K562 (cell line): Measurements from ENCODE around the gene ZNF780B. TPM values are rescaled to one million over a fixed set of nuclear protein-coding genes. Genes with fewer than 3 reads are reported as not detected.

Experiments
- CREB1 ChIP-seq, 2 experiments: sonication (generic) in 1 of 2; formaldehyde crosslinking in 1 of 2; IDR thresholded peaks; 2 replicates each; pipeline versions ENCODE4 v1.6.1 to v1.8.0; 2012 to 2022; ENCODE audit warnings: inconsistent platforms in 1 of 2, mild to moderate bottlenecking in 1 of 2, missing genetic modification reagents in 1 of 2, moderate library complexity in 1 of 2
- CXXC5 ChIP-seq: fragments of 250-450 bp; sonication (Bioruptor Pico); IDR thresholded peaks from 2 replicates; pipeline ENCODE4 v1.8.0; 2022; ENCODE audit warnings: inconsistent platforms, mild to moderate bottlenecking, moderate library complexity
- HCFC1 ChIP-seq: IDR thresholded peaks from 2 replicates; pipeline ENCODE4 v1.6.1; 2012; ENCODE audit warnings: low read depth, low read length, improper control_type of control experiment
- HDGF ChIP-seq: fragments of 450-650 bp; IDR thresholded peaks from 2 replicates; pipeline ENCODE4 v1.6.1; 2016
- POLR2B ChIP-seq: fragments of 450-650 bp; IDR thresholded peaks from 2 replicates; pipeline ENCODE4 v1.6.1; 2018; ENCODE audit warnings: low read depth; ENCODE audit not compliant: partially characterized antibody
- SMAD1 ChIP-seq: fragments of 150-350 bp; IDR thresholded peaks from 2 replicates; pipeline ENCODE4 v1.6.1; 2014; ENCODE audit warnings: low read length, low read depth; ENCODE audit not compliant: partially characterized antibody
- SMAD4 ChIP-seq: fragments of 250-450 bp; sonication (Bioruptor Pico); conservative IDR thresholded peaks from 2 replicates; pipeline ENCODE4 v1.8.0; 2021; ENCODE audit warnings: inconsistent platforms, mild to moderate bottlenecking, moderate library complexity
- TAL1 ChIP-seq: fragments of 450-650 bp; IDR thresholded peaks from 2 replicates; pipeline ENCODE4 v1.6.1; 2016; ENCODE audit warnings: mild to moderate bottlenecking
- TBL1XR1 ChIP-seq, 2 experiments: IDR thresholded peaks; 2 replicates each; pipeline ENCODE4 v1.6.1; 2012; ENCODE audit warnings: improper control_type of control experiment in 2 of 2, low read length in 2 of 2, mild to moderate bottlenecking in 1 of 2
- ZNF143 ChIP-seq: sonication (generic); formaldehyde crosslinking; IDR thresholded peaks from 2 replicates; pipeline ENCODE4 v1.9.0; 2022; ENCODE audit warnings: mild to moderate bottlenecking, missing genetic modification reagents
- ZNF436 ChIP-seq: fragments of 250-450, 450-650 bp; sonication (Bioruptor Pico); formaldehyde crosslinking; IDR thresholded peaks from 2 replicates; pipeline ENCODE4 v1.7.0; 2020; ENCODE audit warnings: mild to moderate bottlenecking
- ZNF644 ChIP-seq: fragments of 200-800 bp; sonication (Bioruptor generic); IDR thresholded peaks from 2 replicates; pipeline ENCODE4 v1.6.1; 2016; ENCODE audit warnings: low read depth, missing genetic modification characterization, missing compliant biosample characterization
- polyA plus RNA-seq, 8 experiments: library from polyadenylated mRNA; depleted of rRNA in 4 of 8; stranded (reverse) in 5 of 8; unstranded in 3 of 8; fragments of >200 nt; fragmentation: Nextera tagmentation in 2 of 8; fragmentation: Illumina TruSeq in 1 of 8; extraction: Ambion mirVana in 2 of 8; extraction: Trizol in 1 of 8; gene quantifications; 2 replicates each; pipeline versions ENCODE4 v1.2.1 to v1.2.3, GENCODE V29; 2011 to 2014; ENCODE audit warnings: inconsistent platforms in 1 of 8, missing spikeins in 1 of 8
- total RNA-seq, 7 experiments: library from RNA; depleted of rRNA in 6 of 7; stranded (reverse); fragments of >200 nt in 6 of 7; fragmentation: Illumina TruSeq in 2 of 7; extraction: Trizol in 2 of 7; gene quantifications; 2 replicates each; pipeline versions ENCODE4 v1.2.1 to v1.2.3, GENCODE V29; 2011 to 2021; ENCODE audit warnings: low replicate concordance in 1 of 7
- TF ChIP-seq, protein P1 (sequence below): fragments of 200-800 bp; sonication (Bioruptor generic); IDR thresholded peaks from 2 replicates; pipeline ENCODE4 v1.6.1; 2017; ENCODE audit warnings: missing genetic modification characterization, missing compliant biosample characterization
- TF ChIP-seq, protein P2 (sequence below): sonication (generic); formaldehyde crosslinking; IDR thresholded peaks from 2 replicates; pipeline ENCODE4 v1.8.1; 2023; ENCODE audit warnings: mild to moderate bottlenecking, missing genetic modification reagents
- TF ChIP-seq, protein P3 (sequence below): fragments of 450-650 bp; formaldehyde crosslinking; IDR thresholded peaks from 2 replicates; pipeline ENCODE4 v1.4.0; 2020; ENCODE audit warnings: mild to moderate bottlenecking, moderate library complexity
- TF ChIP-seq, protein P4 (sequence below): sonication (generic); formaldehyde crosslinking; IDR thresholded peaks from 2 replicates; pipeline ENCODE4 v1.8.0; 2022; ENCODE audit warnings: mild to moderate bottlenecking, low read depth, missing genetic modification reagents
- TF ChIP-seq, protein P5 (sequence below), 2 experiments: fragments of 450-650 bp; conservative IDR thresholded peaks; 2 replicates each; pipeline ENCODE4 v1.6.1; 2017; ENCODE audit warnings: mild to moderate bottlenecking in 2 of 2, moderate library complexity in 2 of 2

ZNF780B gene
- total and polyA plus RNA-seq, 9 of the 15 experiments (the other 6 are each of a cell fraction or from before 2014, with no cell fraction given) = 3.9 to 18.4 (median 8.8) TPM

DNA sequence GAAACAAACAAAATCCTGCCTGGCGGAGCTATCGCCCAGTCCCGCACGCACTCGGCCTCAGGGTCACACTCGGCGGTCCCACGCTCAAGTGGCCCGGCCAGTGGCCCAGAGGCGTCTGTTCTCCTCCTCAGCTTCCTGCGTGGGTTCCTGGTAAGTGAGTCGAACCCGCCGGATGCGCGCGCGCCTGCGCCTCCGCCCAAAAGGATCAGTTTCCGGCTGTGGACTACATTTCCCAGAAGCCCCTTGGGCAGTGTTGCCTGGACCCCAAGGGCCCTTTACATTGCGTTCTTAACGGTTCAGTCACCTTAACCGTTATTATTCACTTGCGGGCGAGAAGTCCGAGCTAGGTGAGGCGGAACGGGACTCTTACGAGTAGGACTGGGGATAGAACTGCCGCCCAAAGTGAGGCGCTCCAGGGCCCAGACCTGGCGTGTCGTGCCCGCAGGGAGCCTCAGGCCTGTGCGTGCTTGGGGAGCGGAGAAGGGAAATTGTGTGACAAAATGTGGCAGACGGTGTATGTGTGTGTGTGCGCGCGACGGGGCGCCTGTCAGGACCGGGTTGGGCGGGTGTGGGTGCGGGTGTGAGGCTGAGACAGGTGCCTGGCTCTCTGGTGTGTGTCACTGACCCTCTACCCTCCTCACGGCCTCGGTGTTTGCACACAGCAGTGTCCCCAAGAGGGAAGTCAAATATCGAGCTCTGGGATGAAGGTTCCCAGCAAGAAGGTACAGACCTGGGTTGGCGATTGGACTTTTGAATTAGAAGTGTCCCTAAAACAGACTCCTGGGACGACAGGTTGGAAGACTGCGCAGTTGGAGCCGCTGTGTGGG lies 59.0 kb downstream of the ZNF780B start, which contains the start of gene ZNF546 (continued):
- TF ChIP-seq TBL1XR1 (IDR thresholded peaks at IDR 0.05; ENCODE audit: low read length in 2 of 2) = no peak
- TF ChIP-seq ZNF644 = 0 out of 2 replicates have a peak, but pooled peaks have one; percentile 36
- peak; percentile 39; the same call in 1 of the 2 replicates for TF ChIP-seq CREB1 (IDR thresholded peaks at IDR 0.05)
- no peak for TF ChIP-seq CREB1 (CRISPR knock-in tag; IDR thresholded peaks at IDR 0.05)
- peak; percentile 56 for TF ChIP-seq SMAD1
- TF ChIP-seq, protein P1, sequence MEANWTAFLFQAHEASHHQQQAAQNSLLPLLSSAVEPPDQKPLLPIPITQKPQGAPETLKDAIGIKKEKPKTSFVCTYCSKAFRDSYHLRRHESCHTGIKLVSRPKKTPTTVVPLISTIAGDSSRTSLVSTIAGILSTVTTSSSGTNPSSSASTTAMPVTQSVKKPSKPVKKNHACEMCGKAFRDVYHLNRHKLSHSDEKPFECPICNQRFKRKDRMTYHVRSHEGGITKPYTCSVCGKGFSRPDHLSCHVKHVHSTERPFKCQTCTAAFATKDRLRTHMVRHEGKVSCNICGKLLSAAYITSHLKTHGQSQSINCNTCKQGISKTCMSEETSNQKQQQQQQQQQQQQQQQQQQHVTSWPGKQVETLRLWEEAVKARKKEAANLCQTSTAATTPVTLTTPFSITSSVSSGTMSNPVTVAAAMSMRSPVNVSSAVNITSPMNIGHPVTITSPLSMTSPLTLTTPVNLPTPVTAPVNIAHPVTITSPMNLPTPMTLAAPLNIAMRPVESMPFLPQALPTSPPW (CRISPR knock-in tag) = peak; percentile 26; the same call in 1 of the 2 replicates
- peak; percentile 90 for TF ChIP-seq POLR2B
- TF ChIP-seq ZNF143 = peak; percentile 94
- TF ChIP-seq, protein P2, sequence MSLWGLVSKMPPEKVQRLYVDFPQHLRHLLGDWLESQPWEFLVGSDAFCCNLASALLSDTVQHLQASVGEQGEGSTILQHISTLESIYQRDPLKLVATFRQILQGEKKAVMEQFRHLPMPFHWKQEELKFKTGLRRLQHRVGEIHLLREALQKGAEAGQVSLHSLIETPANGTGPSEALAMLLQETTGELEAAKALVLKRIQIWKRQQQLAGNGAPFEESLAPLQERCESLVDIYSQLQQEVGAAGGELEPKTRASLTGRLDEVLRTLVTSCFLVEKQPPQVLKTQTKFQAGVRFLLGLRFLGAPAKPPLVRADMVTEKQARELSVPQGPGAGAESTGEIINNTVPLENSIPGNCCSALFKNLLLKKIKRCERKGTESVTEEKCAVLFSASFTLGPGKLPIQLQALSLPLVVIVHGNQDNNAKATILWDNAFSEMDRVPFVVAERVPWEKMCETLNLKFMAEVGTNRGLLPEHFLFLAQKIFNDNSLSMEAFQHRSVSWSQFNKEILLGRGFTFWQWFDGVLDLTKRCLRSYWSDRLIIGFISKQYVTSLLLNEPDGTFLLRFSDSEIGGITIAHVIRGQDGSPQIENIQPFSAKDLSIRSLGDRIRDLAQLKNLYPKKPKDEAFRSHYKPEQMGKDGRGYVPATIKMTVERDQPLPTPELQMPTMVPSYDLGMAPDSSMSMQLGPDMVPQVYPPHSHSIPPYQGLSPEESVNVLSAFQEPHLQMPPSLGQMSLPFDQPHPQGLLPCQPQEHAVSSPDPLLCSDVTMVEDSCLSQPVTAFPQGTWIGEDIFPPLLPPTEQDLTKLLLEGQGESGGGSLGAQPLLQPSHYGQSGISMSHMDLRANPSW (CRISPR knock-in tag) = no peak
- peak; percentile 92 for TF ChIP-seq HCFC1
- TF ChIP-seq, protein P3, sequence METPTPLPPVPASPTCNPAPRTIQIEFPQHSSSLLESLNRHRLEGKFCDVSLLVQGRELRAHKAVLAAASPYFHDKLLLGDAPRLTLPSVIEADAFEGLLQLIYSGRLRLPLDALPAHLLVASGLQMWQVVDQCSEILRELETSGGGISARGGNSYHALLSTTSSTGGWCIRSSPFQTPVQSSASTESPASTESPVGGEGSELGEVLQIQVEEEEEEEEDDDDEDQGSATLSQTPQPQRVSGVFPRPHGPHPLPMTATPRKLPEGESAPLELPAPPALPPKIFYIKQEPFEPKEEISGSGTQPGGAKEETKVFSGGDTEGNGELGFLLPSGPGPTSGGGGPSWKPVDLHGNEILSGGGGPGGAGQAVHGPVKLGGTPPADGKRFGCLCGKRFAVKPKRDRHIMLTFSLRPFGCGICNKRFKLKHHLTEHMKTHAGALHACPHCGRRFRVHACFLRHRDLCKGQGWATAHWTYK (CRISPR knock-in tag) = peak; percentile 13; the same call in 1 of the 2 replicates
- TF ChIP-seq TAL1 = no peak
- peak; percentile 74 for TF ChIP-seq CXXC5
- 0 out of 2 replicates have a peak, but pooled peaks have one; percentile 17 for TF ChIP-seq SMAD4
- TF ChIP-seq, protein P4, sequence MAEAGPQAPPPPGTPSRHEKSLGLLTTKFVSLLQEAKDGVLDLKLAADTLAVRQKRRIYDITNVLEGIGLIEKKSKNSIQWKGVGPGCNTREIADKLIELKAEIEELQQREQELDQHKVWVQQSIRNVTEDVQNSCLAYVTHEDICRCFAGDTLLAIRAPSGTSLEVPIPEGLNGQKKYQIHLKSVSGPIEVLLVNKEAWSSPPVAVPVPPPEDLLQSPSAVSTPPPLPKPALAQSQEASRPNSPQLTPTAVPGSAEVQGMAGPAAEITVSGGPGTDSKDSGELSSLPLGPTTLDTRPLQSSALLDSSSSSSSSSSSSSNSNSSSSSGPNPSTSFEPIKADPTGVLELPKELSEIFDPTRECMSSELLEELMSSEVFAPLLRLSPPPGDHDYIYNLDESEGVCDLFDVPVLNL = 0 out of 2 replicates have a peak, but pooled peaks have one; percentile 68
- TF ChIP-seq, protein P5, sequence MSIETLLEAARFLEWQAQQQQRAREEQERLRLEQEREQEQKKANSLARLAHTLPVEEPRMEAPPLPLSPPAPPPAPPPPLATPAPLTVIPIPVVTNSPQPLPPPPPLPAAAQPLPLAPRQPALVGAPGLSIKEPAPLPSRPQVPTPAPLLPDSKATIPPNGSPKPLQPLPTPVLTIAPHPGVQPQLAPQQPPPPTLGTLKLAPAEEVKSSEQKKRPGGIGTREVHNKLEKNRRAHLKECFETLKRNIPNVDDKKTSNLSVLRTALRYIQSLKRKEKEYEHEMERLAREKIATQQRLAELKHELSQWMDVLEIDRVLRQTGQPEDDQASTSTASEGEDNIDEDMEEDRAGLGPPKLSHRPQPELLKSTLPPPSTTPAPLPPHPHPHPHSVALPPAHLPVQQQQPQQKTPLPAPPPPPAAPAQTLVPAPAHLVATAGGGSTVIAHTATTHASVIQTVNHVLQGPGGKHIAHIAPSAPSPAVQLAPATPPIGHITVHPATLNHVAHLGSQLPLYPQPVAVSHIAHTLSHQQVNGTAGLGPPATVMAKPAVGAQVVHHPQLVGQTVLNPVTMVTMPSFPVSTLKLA (conservative IDR thresholded peaks at IDR 0.05) = peak; percentile 61 to 67; a peak in 2 of 4 replicates
- TF ChIP-seq HDGF = peak; percentile 65; the same call in 1 of the 2 replicates
- TF ChIP-seq ZNF436 = no peak
